PC-3 (cell line): ENCODE data around the gene PRKCE.

Experiments
- EZH2 ChIP-seq: fragments of 300-600 bp; sonication (generic); IDR thresholded peaks from one replicate; pipeline ENCODE4 v1.6.1; 2017; ENCODE audit warnings: antibody characterized with exemption, mild to moderate bottlenecking, low read length; ENCODE audit not compliant: unreplicated experiment
- EZH2phosphoT487 ChIP-seq: fragments of 300-600 bp; sonication (generic); IDR thresholded peaks from 2 replicates; pipeline ENCODE4 v1.6.1; 2018; ENCODE audit warnings: mild to moderate bottlenecking, antibody characterized with exemption, low read length, borderline replicate concordance
- TF ChIP-seq, protein P1 (sequence below): fragments of 300-600 bp; sonication (generic); conservative IDR thresholded peaks from 2 replicates; pipeline ENCODE4 v1.5.1; 2017; ENCODE audit warnings: antibody characterized with exemption, low read depth, mild to moderate bottlenecking, low read length

- TF ChIP-seq, protein P1, sequence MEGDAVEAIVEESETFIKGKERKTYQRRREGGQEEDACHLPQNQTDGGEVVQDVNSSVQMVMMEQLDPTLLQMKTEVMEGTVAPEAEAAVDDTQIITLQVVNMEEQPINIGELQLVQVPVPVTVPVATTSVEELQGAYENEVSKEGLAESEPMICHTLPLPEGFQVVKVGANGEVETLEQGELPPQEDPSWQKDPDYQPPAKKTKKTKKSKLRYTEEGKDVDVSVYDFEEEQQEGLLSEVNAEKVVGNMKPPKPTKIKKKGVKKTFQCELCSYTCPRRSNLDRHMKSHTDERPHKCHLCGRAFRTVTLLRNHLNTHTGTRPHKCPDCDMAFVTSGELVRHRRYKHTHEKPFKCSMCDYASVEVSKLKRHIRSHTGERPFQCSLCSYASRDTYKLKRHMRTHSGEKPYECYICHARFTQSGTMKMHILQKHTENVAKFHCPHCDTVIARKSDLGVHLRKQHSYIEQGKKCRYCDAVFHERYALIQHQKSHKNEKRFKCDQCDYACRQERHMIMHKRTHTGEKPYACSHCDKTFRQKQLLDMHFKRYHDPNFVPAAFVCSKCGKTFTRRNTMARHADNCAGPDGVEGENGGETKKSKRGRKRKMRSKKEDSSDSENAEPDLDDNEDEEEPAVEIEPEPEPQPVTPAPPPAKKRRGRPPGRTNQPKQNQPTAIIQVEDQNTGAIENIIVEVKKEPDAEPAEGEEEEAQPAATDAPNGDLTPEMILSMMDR, result no peak
- no peak for TF ChIP-seq EZH2phosphoT487
- no peak for TF ChIP-seq EZH2
Observed at GRCh38 chr2:45776160-45776955, 124.9 kb downstream of the PRKCE start.
